HCT116 (cell line): ENCODE measurements around the gene NFASC. TPM values are rescaled to one million over a fixed set of nuclear protein-coding genes. Genes with fewer than 3 reads are reported as not detected.

Experiments
- ATAC-seq: fragments of 200-7000 bp; cut with Tn5 transposase; 2 replicates; pipeline ENCODE4 v1.9.1; 2020; ENCODE audit warnings: mild to moderate bottlenecking, moderate library complexity
- BruUV-seq: library from RNA; stranded (reverse); fragments of 400-500 nt; replicated peaks from 2 replicates; lab custom pipeline; 2021; lab: Mats Ljungman, UMichigan
- CTCF ChIA-PET: fragments of 300-600 bp; sonication (Branson Sonifier 250); formaldehyde crosslinking; loops from one replicate; lab custom pipeline; 2021; ENCODE audit warnings: antibody characterized with exemption; lab: Charles Lee
- POLR2A ChIA-PET: fragments of 300-600, 350-600 bp; sonication (Branson Sonifier 250); formaldehyde crosslinking; loops from one replicate; lab custom pipeline; 2021; ENCODE audit warnings: antibody characterized with exemption; lab: Charles Lee
- RAD21 ChIA-PET, 2 experiments: fragments of 300-600 bp; sonication (Branson Sonifier 250); formaldehyde crosslinking; loops; one replicate each; lab custom pipeline; 2023; ENCODE audit warnings: low total read pairs in 2 of 2; ENCODE audit not compliant: uncharacterized antibody in 2 of 2, unreplicated experiment in 2 of 2, low non-redundant PET in 1 of 2; lab: Charles Lee
- DNase-seq: peaks from one replicate; pipeline ENCODE4 v3.0.0-alpha.2; 2010; ENCODE audit warnings: low read depth, low spot score
- H2AFZ ChIP-seq: fragments of 200-600 bp; shearing (Covaris generic), sonication (generic); 2 replicates; pipeline ENCODE4 v1.6.1; 2017; ENCODE audit warnings: low read depth, mixed run types, mixed read lengths, antibody characterized with exemption, low read length; ENCODE audit not compliant: poor library complexity, severe bottlenecking
- H3K27ac ChIP-seq: 2 replicates; pipeline ENCODE4 v1.5.1; 2012; ENCODE audit warnings: low read depth, low read length
- H3K27me3 ChIP-seq: fragments of 200-600 bp; sonication (generic); 2 replicates; pipeline ENCODE4 v1.6.1; 2016; ENCODE audit warnings: mixed run types, low read length, mixed read lengths; ENCODE audit not compliant: insufficient read depth
- H3K36me3 ChIP-seq, 2 experiments: fragments of 200-500 bp in 1 of 2; fragments of 200-600 bp in 1 of 2; sonication (Bioruptor generic) in 1 of 2; sonication (generic) in 1 of 2; 2 replicates each; pipeline versions ENCODE4 v1.5.1 to v1.6.1; 2014 to 2016; ENCODE audit warnings: low read length in 2 of 2, inconsistent platforms in 1 of 2, mixed read lengths in 1 of 2, mixed run types in 1 of 2; ENCODE audit not compliant: insufficient read depth in 2 of 2, control insufficient read depth in 1 of 2
- H3K4me1 ChIP-seq, 2 experiments: fragments of 200-600 bp in 1 of 2; sonication (generic) in 1 of 2; 2 replicates each; pipeline versions ENCODE4 v1.5.1 to v1.6.1; 2012 to 2017; ENCODE audit warnings: low read length in 2 of 2, inconsistent platforms in 1 of 2, mild to moderate bottlenecking in 1 of 2, mixed read lengths in 1 of 2, mixed run types in 1 of 2, moderate library complexity in 1 of 2; ENCODE audit not compliant: insufficient read depth in 2 of 2, control insufficient read depth in 1 of 2
- H3K4me2 ChIP-seq: fragments of 200-600 bp; sonication (generic); 2 replicates; pipeline ENCODE4 v1.6.1; 2017; ENCODE audit warnings: mixed run types, low read length, mixed read lengths
- H3K4me3 ChIP-seq, 2 experiments: fragments of 200-600 bp in 1 of 2; sonication (generic) in 1 of 2; replicated peaks in 1 of 2; 2 replicates each; pipeline ENCODE4 v1.5.1; 2011 to 2016; ENCODE audit warnings: low read length in 2 of 2, control low read depth in 1 of 2, low read depth in 1 of 2, mild to moderate bottlenecking in 1 of 2, mixed read lengths in 1 of 2, mixed run types in 1 of 2
- H3K79me2 ChIP-seq: fragments of 200-600 bp; sonication (generic); 2 replicates; pipeline ENCODE4 v1.6.1; 2017; ENCODE audit warnings: mild to moderate bottlenecking, mixed run types, low read length, moderate library complexity, mixed read lengths; ENCODE audit not compliant: insufficient read depth
- H3K9ac ChIP-seq: fragments of 200-600 bp; sonication (generic); 2 replicates; pipeline ENCODE4 v1.6.1; 2016; ENCODE audit warnings: low read length, mixed read lengths
- H3K9me2 ChIP-seq: fragments of 200-600 bp; sonication (generic), shearing (Covaris generic); 2 replicates; pipeline ENCODE4 v1.6.1; 2017; ENCODE audit warnings: mixed run types, mild to moderate bottlenecking, moderate library complexity; ENCODE audit not compliant: insufficient read depth
- H3K9me3 ChIP-seq, 2 experiments: fragments of 200-500 bp in 1 of 2; fragments of 200-600 bp in 1 of 2; sonication (Bioruptor generic) in 1 of 2; sonication (generic) in 1 of 2; 2 replicates each; pipeline ENCODE4 v1.6.1; 2014 to 2017; ENCODE audit warnings: low read length in 2 of 2, mixed read lengths in 2 of 2, inconsistent platforms in 1 of 2, low read depth in 1 of 2, mild to moderate bottlenecking in 1 of 2, mixed run types in 1 of 2, moderate library complexity in 1 of 2; ENCODE audit not compliant: control insufficient read depth in 1 of 2, insufficient read depth in 1 of 2
- H4K20me1 ChIP-seq: fragments of 200-600 bp; sonication (generic), shearing (Covaris generic); 2 replicates; pipeline ENCODE4 v1.6.1; 2017; ENCODE audit warnings: mixed run types, mild to moderate bottlenecking, moderate library complexity; ENCODE audit not compliant: insufficient read depth
- CBX3 ChIP-seq: IDR thresholded peaks from 2 replicates; pipeline ENCODE4 v1.6.1; 2012; ENCODE audit warnings: low read depth
- EGR1 ChIP-seq: IDR thresholded peaks from 2 replicates; pipeline ENCODE4 v1.6.1; 2012; ENCODE audit warnings: low read depth
- EZH2 ChIP-seq: fragments of 200-600 bp; sonication (generic); IDR thresholded peaks from 2 replicates; pipeline ENCODE4 v1.6.1; 2017; ENCODE audit warnings: antibody characterized with exemption, mixed run types
- EZH2phosphoT487 ChIP-seq: fragments of 200-600 bp; IDR thresholded peaks from 2 replicates; pipeline ENCODE4 v1.6.1; 2018; ENCODE audit warnings: antibody characterized with exemption, borderline replicate concordance
- POLR2A ChIP-seq: IDR thresholded peaks from 2 replicates; pipeline ENCODE4 v1.7.0; 2011; ENCODE audit warnings: borderline replicate concordance; ENCODE audit not compliant: insufficient read depth, insufficient read length; ENCODE audit errors: extremely low read depth
- POLR2AphosphoS5 ChIP-seq: IDR thresholded peaks from 2 replicates; pipeline ENCODE4 v1.6.1; 2011; ENCODE audit warnings: mild to moderate bottlenecking, low read depth, low read length, moderate library complexity
- TCF7L2 ChIP-seq: IDR thresholded peaks from 2 replicates; pipeline ENCODE4 v1.7.0; 2011; ENCODE audit warnings: borderline replicate concordance, inconsistent platforms; ENCODE audit not compliant: insufficient read depth, insufficient read length; ENCODE audit errors: extremely low read depth
- YY1 ChIP-seq: IDR thresholded peaks from 2 replicates; pipeline ENCODE4 v1.6.1; 2011; ENCODE audit warnings: low read length, low read depth, moderate library complexity, mild to moderate bottlenecking; ENCODE audit not compliant: insufficient replicate concordance; ENCODE audit errors: extremely low read depth
- ZBTB33 ChIP-seq: IDR thresholded peaks from 2 replicates; pipeline ENCODE4 v1.6.1; 2011; ENCODE audit warnings: mild to moderate bottlenecking, low read length, moderate library complexity; ENCODE audit not compliant: insufficient replicate concordance; ENCODE audit errors: extremely low read depth
- intact Hi-C: fragments of 100-400 bp; cut with micrococcal nuclease; formaldehyde crosslinking; loops from 2 replicates; pipeline ENCODE4 v1.10.0; 2022
- total RNA-seq: library from RNA; stranded (reverse); gene quantifications from one replicate; pipeline ENCODE4 v1.2.1, GENCODE V29; 2021; ENCODE audit not compliant: unreplicated experiment
- TF ChIP-seq, protein P1 (sequence below): IDR thresholded peaks from 2 replicates; pipeline ENCODE4 v1.6.1; 2012; ENCODE audit warnings: low read depth

The NFASC gene
- total RNA-seq, 1 experiment from 2014 or later, result 0.57 TPM

GRCh38 chr1:204990721-204991341 is 120.2 kb downstream of the NFASC start:
- RAD21 ChIA-PET, result interaction anchor here (1.1 to 2.8 kb wide), 2 partner anchors 70 to 71 kb away, joined by 4 to 33 read pairs; no protein-coding TSS in a partner anchor
- no peak overlapping the region for H2AFZ ChIP-seq
- no peak for DNase-seq
- H4K20me1 ChIP-seq, result no peaks in the 10 kb centered on the region
- no peak for TF ChIP-seq POLR2AphosphoS5
- no peak for TF ChIP-seq EGR1
- no peak for TF ChIP-seq YY1
- no peak for TF ChIP-seq TCF7L2
- no peak for TF ChIP-seq CBX3
- TF ChIP-seq ZBTB33, result no peak
- TF ChIP-seq, protein P1, sequence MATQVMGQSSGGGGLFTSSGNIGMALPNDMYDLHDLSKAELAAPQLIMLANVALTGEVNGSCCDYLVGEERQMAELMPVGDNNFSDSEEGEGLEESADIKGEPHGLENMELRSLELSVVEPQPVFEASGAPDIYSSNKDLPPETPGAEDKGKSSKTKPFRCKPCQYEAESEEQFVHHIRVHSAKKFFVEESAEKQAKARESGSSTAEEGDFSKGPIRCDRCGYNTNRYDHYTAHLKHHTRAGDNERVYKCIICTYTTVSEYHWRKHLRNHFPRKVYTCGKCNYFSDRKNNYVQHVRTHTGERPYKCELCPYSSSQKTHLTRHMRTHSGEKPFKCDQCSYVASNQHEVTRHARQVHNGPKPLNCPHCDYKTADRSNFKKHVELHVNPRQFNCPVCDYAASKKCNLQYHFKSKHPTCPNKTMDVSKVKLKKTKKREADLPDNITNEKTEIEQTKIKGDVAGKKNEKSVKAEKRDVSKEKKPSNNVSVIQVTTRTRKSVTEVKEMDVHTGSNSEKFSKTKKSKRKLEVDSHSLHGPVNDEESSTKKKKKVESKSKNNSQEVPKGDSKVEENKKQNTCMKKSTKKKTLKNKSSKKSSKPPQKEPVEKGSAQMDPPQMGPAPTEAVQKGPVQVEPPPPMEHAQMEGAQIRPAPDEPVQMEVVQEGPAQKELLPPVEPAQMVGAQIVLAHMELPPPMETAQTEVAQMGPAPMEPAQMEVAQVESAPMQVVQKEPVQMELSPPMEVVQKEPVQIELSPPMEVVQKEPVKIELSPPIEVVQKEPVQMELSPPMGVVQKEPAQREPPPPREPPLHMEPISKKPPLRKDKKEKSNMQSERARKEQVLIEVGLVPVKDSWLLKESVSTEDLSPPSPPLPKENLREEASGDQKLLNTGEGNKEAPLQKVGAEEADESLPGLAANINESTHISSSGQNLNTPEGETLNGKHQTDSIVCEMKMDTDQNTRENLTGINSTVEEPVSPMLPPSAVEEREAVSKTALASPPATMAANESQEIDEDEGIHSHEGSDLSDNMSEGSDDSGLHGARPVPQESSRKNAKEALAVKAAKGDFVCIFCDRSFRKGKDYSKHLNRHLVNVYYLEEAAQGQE, result no peak
- no peak for TF ChIP-seq EZH2
- no peak for TF ChIP-seq EZH2phosphoT487
- TF ChIP-seq POLR2A, result no peak
- TF ChIP-seq, all 23 proteins: peak for 0
- CTCF ChIA-PET, result interaction anchor here (9.1 kb wide), 1 partner anchor 71 kb away, joined by 205 read pairs; no protein-coding TSS in a partner anchor
- H3K79me2 ChIP-seq, result no peaks in the 10 kb centered on the region
- POLR2A ChIA-PET, result no interaction called here
- H3K9me2 ChIP-seq, result no peaks in the 10 kb centered on the region
- no peaks in the 10 kb centered on the region for H3K36me3 ChIP-seq
- no peaks in the 10 kb centered on the region for H3K4me1 ChIP-seq
- H3K9ac ChIP-seq, result no peak overlapping the region
- no peak overlapping the region for H3K27ac ChIP-seq
- no peaks in the 10 kb centered on the region for H3K9me3 ChIP-seq
- no peak overlapping the region for H3K4me2 ChIP-seq
- H3K27me3 ChIP-seq, result peaks cover 16% of the 10 kb centered on the region; the same call in 1 of the 2 replicates
- no TSS peak for BruUV-seq
- no peak overlapping the region for H3K4me3 ChIP-seq
- intact Hi-C loops, result no loop called here
- ATAC-seq, result no peak
